NCI-H146 treated with DMSO at 0.1 percent for 48 hours (cell line): ENCODE data around the gene DCLK2.

ENCODE experiments used
- DNase-seq: peaks from one replicate; lab custom pipeline; 2025; ENCODE audit not compliant: unreplicated experiment; lab: John Stamatoyannopoulos, UW

DCLK2 gene

DNA sequence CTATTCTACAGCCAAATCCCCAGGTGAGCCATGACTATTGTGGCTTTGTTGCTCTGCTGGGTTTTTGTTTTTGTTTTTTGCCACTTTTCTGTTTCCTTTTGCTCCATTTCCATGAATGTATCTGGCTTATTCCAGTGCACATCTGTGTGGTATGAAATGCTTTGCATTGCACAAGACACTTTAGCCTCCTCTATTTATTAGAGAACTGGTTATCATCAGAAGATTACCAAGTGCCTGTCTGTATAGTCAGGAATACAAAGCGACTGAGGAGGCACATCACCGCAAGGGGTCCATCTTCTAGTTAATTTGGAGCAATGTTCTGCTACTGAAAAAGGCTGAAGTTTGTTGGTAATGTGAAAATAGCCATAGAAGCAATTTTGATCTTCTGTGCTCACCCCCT lies 120.8 kb downstream of the DCLK2 start:
- DNase-seq = no peak

DNA sequence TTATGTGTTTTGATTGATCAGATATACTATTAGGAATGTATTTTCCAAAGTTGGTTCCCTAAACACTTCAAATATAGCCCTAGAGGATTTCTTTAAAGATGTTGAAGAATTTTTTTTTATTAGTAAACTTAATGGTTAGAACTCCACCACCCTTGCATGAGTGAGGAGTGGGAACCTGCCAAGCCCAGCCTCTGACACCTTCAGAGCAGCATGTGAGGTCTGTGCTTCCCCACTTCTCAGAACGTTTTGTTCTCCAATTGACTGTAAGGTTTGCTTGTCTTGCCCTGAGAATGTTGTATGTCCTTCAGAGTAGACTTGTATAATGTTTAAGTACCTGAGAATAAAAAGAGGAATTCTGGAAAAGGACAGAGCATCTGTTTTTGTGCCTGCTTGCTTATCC lies 126.8 kb downstream of the DCLK2 start:
- no peak for DNase-seq

DNA sequence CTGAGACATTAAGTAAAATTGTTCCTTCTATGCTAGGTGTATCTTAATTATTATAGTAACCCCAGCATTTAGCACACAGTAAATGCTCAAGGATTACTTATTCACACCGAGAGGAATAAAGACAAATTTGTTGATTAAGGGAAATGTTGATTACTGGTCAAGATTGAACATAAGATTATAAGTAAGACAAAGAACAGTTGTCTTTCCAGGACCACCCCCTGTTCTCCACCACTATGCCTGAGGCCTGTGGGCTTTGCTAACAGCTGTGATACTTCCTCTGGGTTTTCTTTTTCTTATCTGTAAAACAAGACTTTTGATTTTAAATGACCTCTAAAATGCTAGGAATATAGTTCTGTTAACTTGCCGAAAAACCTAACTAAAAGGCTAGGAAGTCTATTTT lies 128.0 kb downstream of the DCLK2 start:
- DNase-seq = no peak

DNA sequence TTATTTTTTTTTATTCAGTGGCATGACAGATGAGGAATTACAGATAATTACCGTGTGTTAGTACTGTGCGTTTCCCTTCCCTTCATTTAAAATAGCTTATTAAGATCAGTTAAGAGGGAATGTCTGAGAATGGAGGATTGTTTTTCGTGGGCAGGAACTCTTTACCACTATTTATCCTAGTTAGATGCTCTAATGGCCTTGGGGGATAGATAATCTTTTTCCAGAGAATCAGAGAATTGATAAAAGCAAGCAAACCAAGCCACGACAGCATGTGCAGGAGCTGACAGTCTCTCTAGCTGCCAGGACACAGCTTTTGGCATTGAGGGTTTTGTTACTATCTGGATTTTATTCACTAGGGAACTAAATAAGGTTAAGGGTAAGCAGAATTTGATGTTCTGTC lies 128.7 kb downstream of the DCLK2 start:
- DNase-seq = no peak

DNA sequence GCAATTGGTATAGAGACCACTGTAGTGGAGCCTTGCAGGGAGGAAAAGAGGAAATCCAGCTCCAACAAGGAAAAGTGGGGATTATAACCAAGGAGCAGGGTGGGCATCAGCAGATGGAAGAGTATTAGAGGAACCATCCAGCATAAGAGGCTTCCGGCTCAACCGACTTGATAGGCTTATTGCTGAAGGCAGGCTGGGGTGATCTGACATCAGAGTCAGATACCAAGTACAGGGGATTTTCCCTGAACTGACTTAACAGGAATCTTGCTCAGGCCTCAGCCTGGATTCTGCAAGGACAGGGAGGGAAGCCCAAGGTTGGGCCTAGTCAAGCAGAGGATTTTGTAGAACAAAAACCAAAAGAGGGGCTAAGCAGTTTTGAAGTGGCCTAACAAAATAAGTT lies 129.6 kb downstream of the DCLK2 start:
- no peak for DNase-seq

DNA sequence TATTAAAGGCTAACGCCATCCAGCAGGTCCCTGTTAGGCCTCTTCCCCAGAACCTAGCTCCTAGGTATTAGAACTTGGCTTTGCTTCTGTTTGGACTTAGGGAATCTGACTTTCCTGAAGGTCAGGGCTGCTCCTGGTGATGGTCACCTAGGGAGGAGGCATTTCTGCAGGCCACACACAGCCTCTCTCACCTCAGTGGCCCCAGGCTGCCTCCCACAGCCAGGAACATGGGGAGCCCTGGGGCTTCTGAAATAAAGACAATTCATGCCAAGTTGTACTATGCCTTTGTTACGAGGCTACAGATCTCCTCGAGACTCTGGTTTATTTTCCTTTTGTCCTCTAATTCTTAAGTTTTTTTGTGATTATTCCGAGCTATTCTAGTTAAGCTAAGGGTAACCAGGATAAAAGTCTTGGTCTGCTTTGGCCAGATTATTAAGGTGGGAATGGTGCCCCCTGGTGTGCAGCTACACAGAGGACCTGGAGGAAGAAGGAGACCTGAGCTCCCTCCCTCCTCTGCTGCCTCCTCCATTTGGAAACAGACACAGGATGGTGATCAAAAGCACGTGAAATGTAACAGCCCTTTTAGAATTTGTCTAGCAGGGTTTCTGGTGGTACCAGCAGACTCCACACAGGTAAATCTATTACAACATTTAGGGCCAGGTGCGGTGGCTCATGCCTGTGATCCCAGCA lies 131.0 kb downstream of the DCLK2 start:
- DNase-seq = no peak

DNA sequence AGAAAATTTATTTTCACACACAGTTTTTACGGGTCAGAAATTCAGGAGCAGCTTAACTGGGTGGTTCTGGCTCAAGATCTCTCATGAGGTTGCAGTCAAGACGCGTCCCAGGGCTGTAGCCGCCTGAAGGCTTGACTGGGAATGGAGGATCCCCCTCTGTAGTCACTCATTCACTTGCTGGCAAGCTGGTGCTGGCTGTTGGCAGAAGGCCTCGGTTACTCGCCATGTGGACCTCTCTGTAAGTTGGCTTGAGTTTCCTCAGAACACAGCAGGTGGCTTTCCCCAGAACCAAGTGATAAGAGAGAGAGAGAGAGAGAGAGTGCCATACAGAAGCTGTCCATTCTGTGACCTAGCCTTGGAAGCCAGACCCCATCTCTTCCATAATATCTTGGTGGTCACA lies 132.8 kb downstream of the DCLK2 start:
- no peak for DNase-seq

DNA sequence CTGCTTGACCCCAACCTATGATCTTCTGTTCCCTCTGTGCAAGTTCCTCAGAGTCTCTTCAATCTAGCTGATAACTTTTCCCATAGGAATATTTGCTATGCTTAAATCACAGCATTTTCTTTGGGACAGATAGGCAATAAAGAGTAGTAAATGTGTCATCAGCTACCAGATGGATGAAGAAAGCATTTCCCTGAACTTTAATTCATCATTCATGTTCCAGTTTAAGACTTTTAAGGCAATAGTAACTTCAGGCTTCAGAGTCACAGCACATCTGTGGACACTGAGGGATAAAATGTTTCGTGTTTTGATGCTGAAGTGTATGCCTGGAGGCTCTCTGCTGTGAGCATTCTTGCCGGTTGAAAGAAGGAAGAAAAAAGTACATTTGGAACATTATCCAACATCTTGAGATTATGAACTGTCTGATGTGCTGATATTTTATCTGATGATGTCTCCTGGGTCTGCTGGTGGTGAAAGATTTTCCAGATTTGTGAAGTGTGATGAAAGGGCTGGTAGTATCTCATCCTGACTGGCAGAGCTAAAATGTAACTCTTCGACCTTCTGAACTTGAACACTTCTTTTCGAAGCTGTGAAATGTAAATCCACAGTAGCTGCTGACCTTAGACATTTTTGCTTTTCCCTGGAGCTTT lies 133.7 kb downstream of the DCLK2 start:
- no peak for DNase-seq

DNA sequence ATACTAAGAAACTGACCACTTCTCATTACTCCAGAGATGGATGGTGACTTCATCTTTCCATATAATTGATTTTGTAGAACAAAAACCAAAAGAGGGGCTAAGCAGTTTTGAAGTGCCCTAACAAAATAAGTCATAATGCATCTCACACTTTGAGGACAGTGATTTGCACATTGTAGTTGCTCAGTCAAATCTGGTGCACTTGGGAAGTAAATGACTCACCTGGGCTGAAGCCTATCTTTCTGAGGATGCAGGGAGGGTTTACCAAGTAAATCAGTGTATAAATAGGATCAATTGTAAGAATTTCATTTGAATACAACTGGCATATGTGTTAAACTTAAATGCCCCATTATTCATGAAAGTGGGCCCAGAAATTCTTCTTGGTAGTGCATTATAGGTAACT lies 134.2 kb downstream of the DCLK2 start:
- DNase-seq = no peak

DNA sequence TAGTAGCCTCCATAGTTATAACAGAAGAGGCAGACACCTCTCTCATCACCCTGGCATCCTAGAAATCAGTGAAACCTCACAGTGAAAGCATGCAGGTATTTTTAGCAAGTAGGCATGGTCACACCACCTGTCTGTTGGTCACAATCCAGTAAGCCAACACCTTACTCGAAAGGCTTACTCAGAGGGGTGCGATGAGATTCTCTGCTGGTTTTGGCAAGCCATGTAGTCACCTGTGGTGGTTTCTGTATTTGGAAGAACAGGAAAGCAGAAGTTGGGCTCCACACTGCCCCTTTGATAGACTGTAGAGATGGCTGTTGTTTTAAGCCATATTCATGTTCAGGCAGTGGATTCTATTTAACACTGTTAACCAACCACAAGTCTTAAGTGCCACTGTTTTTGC lies 134.7 kb downstream of the DCLK2 start:
- DNase-seq = no peak

DNA sequence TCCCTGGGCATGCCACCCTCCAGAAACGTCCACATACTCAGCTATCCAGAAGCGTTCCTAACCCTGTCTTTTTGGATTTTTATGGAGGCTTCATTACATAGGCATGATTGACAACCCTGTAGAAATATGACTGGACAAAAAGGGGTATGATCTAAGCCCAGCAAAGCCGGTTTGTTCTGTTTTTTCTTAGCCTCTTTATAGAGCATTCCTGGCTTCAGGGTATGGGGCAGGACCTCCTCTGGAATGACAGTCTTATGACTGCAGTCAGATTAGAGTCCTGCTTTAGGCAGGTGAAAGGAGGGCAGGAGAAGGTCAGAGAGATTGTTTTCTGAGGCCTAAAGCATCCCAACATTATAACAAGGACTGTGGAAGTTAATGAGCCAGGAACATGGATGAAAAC lies 137.4 kb downstream of the DCLK2 start:
- no peak for DNase-seq

DNA sequence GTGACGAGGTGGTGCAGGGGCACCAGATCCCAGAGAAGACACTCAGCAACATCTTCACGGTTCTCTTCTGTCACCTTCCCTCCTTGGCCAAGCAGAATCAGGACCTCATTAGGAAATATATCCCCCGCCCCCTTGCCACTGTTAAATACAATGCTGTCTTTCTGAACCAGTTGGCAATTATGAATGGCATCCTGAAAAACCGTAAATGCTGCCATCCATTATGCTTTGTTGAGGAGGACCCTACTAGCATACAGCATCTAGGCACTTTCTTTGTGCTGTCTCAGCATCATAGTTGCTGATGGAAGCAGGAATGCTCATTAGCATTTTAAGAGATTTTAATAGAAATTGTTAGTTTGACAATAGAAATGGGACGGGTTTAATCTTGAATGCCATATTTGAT lies 138.5 kb downstream of the DCLK2 start:
- DNase-seq = no peak

DNA sequence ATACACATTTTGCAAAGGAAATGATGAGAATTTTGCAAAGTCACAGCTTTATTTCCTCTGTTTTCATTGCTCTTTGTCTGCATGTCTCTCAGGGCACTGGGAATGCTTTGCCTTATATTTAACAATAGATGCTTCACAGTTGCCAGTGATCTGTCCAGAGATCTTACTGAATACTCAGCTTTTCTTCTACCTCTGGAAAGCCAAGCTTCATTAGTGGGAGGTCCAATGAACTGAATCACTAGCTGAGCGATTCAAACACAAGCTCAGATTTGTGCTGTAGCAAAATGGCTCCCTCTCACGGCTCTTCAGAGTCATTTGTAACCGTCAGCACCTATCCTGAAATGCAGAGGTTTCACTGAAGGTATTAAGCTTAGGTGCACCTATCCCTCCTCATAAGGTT lies 138.9 kb downstream of the DCLK2 start:
- peak; percentile 17 for DNase-seq

DNA sequence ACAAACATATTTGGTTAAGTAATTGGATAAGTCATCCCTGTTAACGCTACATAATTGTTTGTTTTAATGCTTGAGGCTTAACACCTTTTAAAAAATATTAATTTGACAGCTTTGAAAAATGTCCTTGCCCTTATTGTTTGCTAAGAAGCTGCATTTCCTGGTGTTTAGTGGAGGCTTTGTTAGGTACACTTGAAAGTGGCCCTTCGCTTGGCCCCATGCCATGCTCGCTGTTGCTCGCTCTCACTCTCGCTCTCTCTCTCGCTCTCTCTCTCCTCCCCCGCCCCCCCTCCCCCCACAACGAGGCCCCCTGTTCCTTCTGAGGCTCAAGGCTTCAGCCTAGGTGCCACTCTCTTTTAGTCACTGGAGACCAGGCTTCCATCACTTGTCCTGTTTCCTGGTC lies 139.6 kb downstream of the DCLK2 start:
- DNase-seq = peak; percentile 17

DNA sequence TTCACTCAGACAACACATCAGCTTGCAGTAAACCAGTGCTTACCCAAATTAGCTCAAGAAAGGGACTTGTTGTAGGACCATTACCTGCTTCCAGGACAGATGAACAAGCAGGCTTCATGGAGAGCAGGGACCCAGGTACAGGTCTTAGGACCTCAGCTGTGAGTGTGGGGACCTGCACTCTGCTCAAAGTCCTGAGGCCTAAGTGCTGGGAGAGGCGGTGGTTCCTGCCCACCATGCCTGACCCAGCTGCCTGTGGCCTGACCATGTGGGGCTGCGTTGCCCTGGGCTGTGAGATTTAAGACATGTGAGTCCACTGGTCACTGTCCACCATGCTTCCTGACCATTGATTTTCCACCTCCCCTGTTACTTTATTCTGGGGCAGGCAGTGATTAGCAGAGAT lies 140.2 kb downstream of the DCLK2 start:
- DNase-seq = no peak

DNA sequence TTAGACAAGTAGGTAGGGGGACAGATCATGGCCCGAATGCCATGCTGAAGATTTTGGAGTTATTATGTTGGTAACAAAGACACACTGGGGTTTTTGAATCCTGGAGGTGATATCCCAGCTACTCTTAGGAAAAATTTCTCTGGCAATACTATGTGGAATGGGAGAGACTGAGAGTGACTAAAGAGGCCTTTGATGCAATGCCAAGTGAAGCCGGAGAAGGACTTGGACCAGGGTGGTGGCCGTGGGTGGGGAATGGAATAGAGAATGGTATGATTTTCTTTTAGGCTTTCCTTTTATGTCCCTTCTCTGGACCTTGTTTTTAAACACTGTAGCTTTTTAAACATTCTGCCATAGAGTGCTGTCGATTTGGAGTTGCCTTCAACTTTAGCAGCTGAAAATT lies 141.6 kb downstream of the DCLK2 start:
- DNase-seq = no peak

DNA sequence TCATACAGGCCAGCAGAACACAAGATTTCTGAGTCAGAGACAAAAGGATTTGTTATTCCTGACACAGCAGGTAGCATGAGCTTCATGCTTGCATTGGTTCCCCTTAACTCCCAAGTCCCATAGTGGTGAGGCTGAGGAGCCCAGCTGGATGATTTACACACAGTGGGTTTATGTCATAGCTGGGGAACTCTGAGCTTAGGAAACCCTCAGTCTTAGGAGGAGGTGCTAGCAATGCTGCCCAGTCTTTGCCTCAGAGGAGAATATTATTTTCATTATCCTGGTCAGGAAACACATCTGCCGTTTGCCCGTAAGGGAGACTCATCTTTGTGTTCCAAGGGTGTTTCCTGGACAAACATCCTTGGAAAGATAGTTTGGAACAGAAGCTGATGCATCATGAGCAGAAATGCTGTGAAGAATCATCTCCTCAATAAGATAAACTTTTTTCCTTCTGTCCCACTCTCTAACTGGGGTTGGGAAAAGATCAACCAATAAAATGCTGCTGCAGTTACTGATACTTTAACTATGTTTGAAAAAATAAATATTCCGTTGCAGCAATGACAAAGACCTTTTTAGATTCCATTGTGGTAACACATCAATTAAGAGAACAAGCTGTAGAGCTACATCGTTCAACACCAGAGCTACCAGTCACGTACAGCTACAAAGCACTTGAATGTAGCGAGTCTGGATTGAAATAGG lies 146.8 kb downstream of the DCLK2 start:
- no peak for DNase-seq

DNA sequence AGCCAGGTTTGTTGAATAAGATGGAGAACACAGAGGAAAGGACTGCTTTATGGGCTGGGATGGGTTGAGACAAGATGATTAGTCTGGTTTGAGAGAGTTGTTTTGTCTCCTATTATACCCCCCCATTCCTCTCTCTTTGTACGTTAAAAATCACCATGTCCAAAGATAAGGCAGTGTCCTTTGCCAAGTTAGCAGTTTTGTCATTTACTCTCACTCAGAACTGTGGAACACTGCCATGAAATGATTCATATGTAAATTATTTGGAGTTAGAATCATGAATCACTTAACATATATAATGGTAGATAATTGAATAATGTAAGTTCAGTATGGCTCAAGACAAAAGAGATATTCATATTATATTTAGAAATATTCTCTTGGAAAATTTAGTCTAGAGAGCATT lies 151.3 kb downstream of the DCLK2 start:
- DNase-seq = no peak

DNA sequence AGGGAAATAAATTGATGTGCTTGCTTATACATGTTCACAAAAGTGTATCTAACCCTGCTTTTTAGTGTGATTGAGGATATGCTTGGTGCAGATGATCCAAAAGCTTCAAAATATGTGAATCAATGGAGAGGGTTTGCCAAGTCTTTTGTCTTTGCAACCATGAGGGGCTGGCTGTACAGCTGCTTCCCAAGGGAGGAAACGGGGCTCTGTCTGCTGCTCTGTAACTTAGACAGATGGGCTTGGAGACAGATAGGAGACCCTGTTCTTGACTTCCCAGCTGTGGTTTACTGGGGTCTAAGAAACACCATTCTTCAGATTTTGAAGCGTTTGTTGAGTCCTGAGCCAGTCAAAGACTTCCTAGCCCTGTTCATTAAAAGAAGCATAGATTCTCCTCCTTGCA lies 152.3 kb downstream of the DCLK2 start:
- no peak for DNase-seq

DNA sequence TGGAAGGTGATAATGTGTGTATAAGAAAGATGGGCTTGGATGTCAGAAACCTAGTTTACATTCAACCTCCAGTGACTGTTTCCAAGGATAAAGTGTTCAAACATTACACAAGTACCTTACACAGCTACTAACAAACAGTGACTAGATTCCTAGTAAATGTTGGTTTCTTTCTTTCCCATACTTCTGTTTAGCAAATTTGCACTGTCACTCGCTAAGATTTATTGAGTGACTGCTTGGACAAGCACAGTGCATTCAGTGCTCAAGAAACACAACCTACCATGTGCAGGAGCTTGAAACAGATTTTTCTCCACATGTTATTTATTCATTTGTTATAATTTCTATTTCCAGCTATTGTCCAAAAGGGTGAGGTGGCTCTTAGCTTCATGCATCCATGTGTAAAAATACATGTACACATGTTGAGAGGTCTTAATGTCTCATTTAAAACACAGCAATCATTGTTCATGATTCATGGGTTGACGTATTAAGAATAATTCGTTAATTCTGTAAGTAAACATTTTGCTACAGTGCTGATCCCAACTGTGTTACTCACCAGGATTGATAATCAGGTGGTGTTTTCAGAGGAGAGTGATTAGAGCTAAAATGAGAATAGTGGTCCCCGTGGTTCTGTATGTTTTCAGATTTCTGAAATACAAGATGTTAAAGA lies 153.0 kb downstream of the DCLK2 start:
- DNase-seq = no peak

DNA sequence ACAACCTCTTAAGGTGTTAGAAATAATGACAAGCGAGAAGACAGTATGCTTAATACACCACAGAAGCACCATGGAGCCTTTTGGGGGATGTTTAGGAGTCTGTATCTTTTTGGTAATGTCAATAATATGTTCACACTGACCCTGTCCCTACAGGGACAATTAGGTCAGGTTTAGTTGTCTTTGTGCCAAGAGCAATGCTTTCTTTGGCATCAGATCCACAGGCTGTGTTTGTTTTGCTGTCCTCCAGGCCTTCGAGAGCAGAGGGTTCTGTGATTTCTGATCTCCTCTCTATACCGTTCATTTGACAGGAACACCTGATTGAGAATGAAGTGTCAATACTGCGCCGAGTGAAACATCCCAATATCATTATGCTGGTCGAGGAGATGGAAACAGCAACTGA lies 153.8 kb downstream of the DCLK2 start:
- DNase-seq = no peak

DNA sequence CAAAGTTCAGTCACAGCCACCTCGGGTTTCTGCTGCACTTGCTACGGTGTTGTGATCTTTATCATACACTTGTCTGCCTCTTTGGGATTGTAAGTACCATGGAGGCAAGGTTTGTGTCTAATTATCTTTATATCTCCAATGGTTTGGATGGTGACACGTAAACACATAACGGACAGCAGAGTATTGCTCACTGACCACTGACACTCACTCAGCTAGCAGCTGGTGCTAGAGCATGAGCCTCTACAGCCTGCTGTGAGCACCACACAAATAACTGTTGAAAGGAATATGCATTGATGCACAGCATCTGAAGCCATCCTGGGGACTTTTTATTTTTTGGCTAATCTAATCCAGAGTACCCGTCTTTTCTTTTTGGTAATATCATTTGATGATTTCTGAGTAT lies 156.0 kb downstream of the DCLK2 start:
- DNase-seq = no peak
